ENCODE measurements around the gene CAD. TPM values are rescaled to one million over a fixed set of nuclear protein-coding genes. Genes with fewer than 3 reads are reported as not detected.

CAD gene
- total RNA-seq, 1 experiment from 2014 or later = 130 TPM

DNA sequence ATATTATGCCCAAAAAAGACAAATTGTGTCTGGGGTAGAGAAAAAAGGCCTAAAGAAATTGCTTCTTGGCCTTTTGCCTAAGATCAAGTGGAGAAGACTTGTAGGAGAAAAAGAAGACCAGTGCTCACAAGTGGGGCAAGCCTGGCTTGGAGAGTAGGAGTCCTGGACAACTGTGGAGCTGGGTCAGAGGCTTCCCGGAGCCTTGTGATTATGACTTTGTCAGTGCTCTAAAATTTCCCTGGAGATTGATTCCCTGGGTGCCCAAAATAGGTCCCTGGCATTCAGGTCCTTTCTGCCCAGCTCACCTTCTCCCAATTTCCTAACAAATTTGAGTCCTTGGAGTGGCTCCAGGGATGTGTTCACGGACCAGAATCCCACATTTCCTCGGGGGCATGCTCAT lies 64.3 kb downstream of the CAD start:
- no peak overlapping the region for H2AFZ ChIP-seq (ENCODE audit: low read length)
- H3K27ac ChIP-seq (ENCODE audit: insufficient read length, low read depth, low read length) = no peak overlapping the region
- no peaks in the 10 kb centered on the region for H3K79me1 ChIP-seq (ENCODE audit: insufficient read depth, low read depth, low read length, poor library complexity, severe bottlenecking)
- H2BK15ac ChIP-seq (ENCODE audit: low read depth, low read length) = no peak overlapping the region
- no peak overlapping the region for H4K91ac ChIP-seq (ENCODE audit: insufficient read length, low read depth, low read length)
- Mint-ChIP-seq H3K4me1 (peaks cover 54 to 60% of the 10 kb centered on the region in 2 experiments), H3K9me3 (no peaks in the 10 kb centered on the region), H3K27me3 (ENCODE audit: low read depth) (peaks cover 47% of the 10 kb centered on the region), H3K36me3 (ENCODE audit: insufficient read depth in 1 of 3, low read depth in 3 of 3) (no peaks in the 10 kb centered on the region), H3K27ac (peak overlapping the region in 1 of 3 experiments; percentile 12; a peak in 1 of 7 replicates), H3K4me3 (no peak overlapping the region; a peak in 1 of 5 replicates)
- H3T11ph ChIP-seq (ENCODE audit: low read length) = no peak overlapping the region
- no peak overlapping the region for H2AK5ac ChIP-seq (ENCODE audit: insufficient read length, low read length)
- no peaks in the 10 kb centered on the region for H3K27me3 ChIP-seq (ENCODE audit: insufficient read depth, low read length)
- H2BK12ac ChIP-seq (ENCODE audit: insufficient read length, low read depth, low read length) = no peak overlapping the region
- H2BK5ac ChIP-seq (ENCODE audit: insufficient read length, low read length) = no peak overlapping the region
- no CpG with 5 or more reads among the region's 3 CpGs for WGBS (ENCODE audit: extremely low coverage, insufficient read length, low lambda C conversion rate)
- no peak for TF ChIP-seq CTCF (conservative IDR thresholded peaks at IDR 0.05)
- no peak overlapping the region for H2BK120ac ChIP-seq (ENCODE audit: low read depth, low read length, poor library complexity, severe bottlenecking)
- H3K9me3 ChIP-seq (ENCODE audit: control insufficient read depth, low read depth, low read length) = no peaks in the 10 kb centered on the region
- no peak overlapping the region for H3K56ac ChIP-seq (ENCODE audit: insufficient read length, low read depth, low read length)
- H3K23me2 ChIP-seq (ENCODE audit: insufficient read length, low read depth, low read length, poor library complexity, severe bottlenecking) = peaks cover 6% of the 10 kb centered on the region
- H4K5ac ChIP-seq (ENCODE audit: insufficient read length, low read depth, low read length) = no peak overlapping the region
- no peak overlapping the region for H2BK20ac ChIP-seq (ENCODE audit: low read depth, low read length, poor library complexity, severe bottlenecking)
- H3K79me2 ChIP-seq (ENCODE audit: insufficient read depth, low read length) = no peaks in the 10 kb centered on the region
- no peak overlapping the region for H3K4ac ChIP-seq (ENCODE audit: low read depth, low read length)
- no peak overlapping the region for H3K18ac ChIP-seq (ENCODE audit: insufficient read length, low read depth, low read length)
- no peak overlapping the region for H3K23ac ChIP-seq (ENCODE audit: insufficient read length, low read depth, low read length)
- no peaks in the 10 kb centered on the region for H4K20me1 ChIP-seq (ENCODE audit: control insufficient read depth, insufficient read depth, insufficient read length)
- peak overlapping the region; percentile 66 for H3K4me2 ChIP-seq (ENCODE audit: insufficient read depth, insufficient read length, low read length)
- H3K4me1 ChIP-seq (ENCODE audit: insufficient read depth, low read length) = peaks cover 13% of the 10 kb centered on the region; the same call in 1 of the 2 replicates
- H4K8ac ChIP-seq (replicated peaks; ENCODE audit: insufficient read length, low read depth, low read length) = no peak overlapping the region
- no peak overlapping the region for H3K9ac ChIP-seq (ENCODE audit: extremely low read depth, insufficient read length, low read length)
- no peak for DNase-seq
- H3K14ac ChIP-seq (ENCODE audit: insufficient read depth, low read length) = no peak overlapping the region

All from H9 (cell line).